ENCODE results near the gene WNT3A. TPM values are rescaled to one million over a fixed set of nuclear protein-coding genes. Genes with fewer than 3 reads are reported as not detected.
A peak's percentile ranks its signal among the peaks of the same experiment; 100 is the strongest.

The WNT3A gene
- total and polyA plus RNA-seq, 9 of the 15 experiments (the other 6 are each of a cell fraction or from before 2014, with no cell fraction given): not detected

- TF ChIP-seq PRDM10 (IDR thresholded peaks at IDR 0.05; ENCODE audit: partially characterized antibody) (peak; percentile 26), POLR2B (IDR thresholded peaks at IDR 0.05; ENCODE audit: low read depth, partially characterized antibody) (peak; percentile 93), MEF2A (IDR thresholded peaks at IDR 0.05; ENCODE audit: control insufficient read depth, low read depth, low read length) (no peak), TEAD2 (tag; IDR thresholded peaks at IDR 0.05) (no peak), RBBP5 (IDR thresholded peaks at IDR 0.05; ENCODE audit: borderline replicate concordance, insufficient read depth, low read length, poor library complexity, severe bottlenecking) (peak; percentile 90), ZNF384 (IDR thresholded peaks at IDR 0.05; ENCODE audit: low read depth, low read length) (no peak; the same call in none of the 2 replicates), ARID3A (IDR thresholded peaks at IDR 0.05; ENCODE audit: borderline replicate concordance, low read depth, low read length) (no peak), YY1 (IDR thresholded peaks at IDR 0.05; ENCODE audit: borderline replicate concordance in 1 of 3, control insufficient read depth in 1 of 3, extremely low read depth in 1 of 3, insufficient read depth in 3 of 3, insufficient read length in 1 of 3, insufficient replicate concordance in 2 of 3, low read depth in 1 of 3, low read length in 2 of 3) (peak in 2 of 3 experiments; percentile 52 to 69), RNF219 (CRISPR knock-in tag; IDR thresholded peaks at IDR 0.05) (no peak), ZNF449 (CRISPR knock-in tag; IDR thresholded peaks at IDR 0.05) (no peak)
Measured at GRCh38 chr1:228109073-228109961, 102.5 kb downstream of the WNT3A start, which contains the start of gene MRPL55 (continued).
